Kasumi-1 (cell line): Measurements from ENCODE around the gene SDK1.

Experiments
- DNase-seq, 2 experiments: peaks; one replicate each; lab custom pipeline; 2025; lab: John Stamatoyannopoulos, UW

The SDK1 gene

GRCh38 chr7:3787717-3788264, 486.7 kb downstream of the SDK1 start:
- no peak for DNase-seq

DNA sequence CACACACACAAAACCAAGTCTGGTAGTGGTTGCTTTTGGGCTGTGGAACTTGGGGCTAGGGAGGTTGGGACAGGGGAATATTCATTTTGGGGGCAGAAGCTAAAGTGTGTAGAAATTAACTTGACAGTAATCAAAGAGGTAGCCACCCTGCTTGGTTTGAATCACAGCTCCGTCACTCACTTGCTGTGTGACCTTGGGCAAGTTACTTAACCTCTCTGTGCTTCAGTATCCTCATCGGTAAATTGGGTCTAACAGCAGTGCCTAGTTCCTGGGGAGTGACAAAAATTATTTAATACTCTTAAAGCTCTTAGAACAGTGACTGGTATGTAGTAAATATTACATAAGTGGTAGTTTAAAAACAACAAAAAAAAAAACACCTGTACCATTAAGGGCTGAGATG, 489.8 kb downstream of the SDK1 start:
- no peak for DNase-seq

DNA sequence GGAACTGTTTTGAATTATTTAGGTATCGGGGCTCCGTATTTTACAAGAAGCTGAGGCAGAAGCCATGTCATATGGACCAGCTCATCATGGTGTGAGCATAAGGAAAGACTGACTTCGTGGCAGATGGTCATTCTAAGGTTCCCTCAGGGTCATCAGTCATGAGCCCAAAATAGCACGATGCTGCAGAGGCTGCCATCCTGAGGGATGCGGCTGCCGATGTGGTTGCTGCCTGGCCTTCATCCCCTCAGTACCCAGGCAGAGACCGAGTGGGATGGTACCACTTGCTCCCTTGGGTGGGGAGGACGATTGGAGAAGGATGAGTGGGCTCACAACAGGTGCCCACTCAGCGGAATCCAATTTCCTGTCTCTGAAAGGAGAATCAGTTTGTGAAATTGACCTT, 490.3 kb downstream of the SDK1 start:
- DNase-seq: no peak

DNA sequence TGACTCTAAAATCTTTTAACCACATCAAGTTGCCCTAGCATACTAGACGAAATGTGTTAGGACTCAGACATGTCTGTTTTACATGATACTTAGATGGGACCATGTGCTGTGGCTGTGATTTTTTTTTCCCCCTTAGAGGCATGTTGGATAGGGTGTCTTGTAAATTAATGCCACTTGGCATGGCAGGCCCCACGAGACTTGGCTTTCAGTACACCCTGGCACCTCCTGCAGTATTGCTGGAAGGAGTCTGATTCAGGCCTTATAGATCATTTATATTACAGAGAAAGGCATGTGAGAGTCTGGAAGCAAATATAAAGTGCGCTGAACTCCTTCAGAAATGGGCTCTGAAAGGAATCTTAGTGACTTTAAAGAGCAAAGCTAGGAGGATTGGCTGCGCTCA, 494.1 kb downstream of the SDK1 start:
- DNase-seq: no peak

DNA sequence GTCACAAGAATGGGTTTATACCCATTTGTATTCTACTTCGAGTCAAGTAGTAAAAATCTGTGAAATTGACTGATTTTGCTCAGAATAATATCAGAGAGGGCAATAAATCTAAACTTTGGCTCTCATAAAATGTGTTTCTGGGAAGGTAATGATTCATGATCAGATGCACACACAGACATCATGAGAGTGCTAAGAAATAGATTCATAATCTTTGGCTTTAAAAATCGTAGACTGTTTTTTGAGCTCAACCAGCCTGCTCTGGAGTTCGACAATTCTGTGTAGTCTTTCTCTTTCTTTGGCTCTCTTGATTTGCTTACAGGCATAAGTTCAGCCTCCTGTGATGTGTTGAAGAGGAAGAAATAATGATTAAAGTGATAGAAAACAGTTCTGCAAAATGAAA, 494.7 kb downstream of the SDK1 start:
- DNase-seq: no peak

GRCh38 chr7:3805151-3805550, 504.1 kb downstream of the SDK1 start:
- DNase-seq: no peak

DNA sequence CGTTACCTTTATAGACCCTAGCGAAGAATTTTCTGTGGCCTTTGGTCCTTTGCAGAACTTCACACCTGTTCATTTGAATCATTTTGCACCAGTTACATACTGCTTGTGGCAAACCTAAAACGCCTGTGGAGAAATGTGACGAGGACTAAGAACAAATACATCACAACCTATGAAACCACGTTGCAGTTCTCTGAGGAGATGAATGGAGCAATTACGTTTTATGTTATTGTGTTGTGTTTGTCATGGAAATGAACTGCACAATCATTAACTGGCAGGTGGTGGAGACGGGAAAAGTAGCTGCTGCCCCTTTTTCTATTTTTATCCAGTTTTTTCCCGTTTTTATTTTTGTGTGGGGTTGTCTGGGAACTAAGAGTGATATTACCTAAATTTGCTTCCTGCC, 505.5 kb downstream of the SDK1 start:
- DNase-seq: no peak

- DNase-seq: no peak
These were observed 506.8 kb downstream of the SDK1 start for GRCh38 chr7:3807824-3808223.

DNA sequence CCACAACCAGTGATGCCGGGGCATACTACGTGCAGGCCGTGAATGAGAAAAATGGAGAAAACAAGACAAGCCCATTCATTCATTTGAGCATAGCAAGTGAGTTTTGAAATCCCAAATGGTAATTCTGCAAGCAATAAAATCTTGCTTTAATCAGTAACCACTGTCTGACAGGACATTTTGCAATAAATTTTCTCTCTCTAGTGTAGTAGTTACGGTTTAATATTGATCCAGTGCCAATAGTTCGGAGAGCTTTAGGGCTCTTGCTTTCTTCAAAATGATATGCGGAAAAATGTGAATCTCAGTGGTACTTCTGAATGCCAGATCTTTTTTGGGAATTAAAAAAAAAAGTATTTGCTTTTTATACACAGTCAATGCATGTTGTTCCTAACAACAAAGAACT, 520.4 kb downstream of the SDK1 start:
- no peak for DNase-seq

GRCh38 chr7:3825491-3825890, 524.4 kb downstream of the SDK1 start:
- DNase-seq: no peak

DNA sequence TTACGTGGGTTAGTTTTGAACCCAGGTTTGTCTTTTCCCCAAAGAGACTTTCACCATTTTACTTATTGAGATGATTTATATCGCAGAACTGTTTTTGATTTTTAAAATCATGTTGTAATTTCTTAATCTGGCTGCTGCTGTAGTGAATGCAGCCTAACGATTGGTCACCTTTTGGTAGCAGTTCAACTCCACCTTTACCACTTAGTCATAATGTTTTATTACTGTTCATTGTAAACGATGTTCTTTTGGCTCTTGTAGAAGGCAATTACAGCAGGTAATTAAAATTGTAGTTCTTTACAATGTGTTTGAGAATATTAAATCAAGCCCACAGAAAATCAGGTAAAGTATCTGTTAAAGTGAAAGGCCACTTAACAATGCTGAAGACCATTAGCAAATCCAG, 531.1 kb downstream of the SDK1 start:
- DNase-seq: no peak

- DNase-seq: no peak
These were observed 534.1 kb downstream of the SDK1 start for GRCh38 chr7:3835109-3835508.

DNA sequence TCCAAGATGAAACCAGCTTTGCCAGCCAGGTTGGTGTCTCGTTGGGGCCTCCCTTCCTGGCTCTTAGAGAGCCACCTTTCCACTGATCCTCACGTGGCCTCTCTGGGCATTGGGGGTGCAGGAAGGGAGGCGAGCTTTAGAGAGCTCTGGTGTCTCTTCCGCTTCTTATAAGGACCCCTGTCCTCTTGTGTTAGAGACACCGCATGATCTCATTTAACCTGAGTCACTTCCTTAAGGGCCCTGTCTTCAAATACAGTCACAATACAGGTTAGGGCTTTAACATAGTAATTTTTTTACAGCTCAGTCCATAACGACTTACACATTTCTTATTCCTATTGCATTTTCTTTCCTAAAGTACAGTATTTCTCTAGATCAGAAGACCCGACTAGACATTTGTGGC, 535.8 kb downstream of the SDK1 start:
- no peak for DNase-seq

DNA sequence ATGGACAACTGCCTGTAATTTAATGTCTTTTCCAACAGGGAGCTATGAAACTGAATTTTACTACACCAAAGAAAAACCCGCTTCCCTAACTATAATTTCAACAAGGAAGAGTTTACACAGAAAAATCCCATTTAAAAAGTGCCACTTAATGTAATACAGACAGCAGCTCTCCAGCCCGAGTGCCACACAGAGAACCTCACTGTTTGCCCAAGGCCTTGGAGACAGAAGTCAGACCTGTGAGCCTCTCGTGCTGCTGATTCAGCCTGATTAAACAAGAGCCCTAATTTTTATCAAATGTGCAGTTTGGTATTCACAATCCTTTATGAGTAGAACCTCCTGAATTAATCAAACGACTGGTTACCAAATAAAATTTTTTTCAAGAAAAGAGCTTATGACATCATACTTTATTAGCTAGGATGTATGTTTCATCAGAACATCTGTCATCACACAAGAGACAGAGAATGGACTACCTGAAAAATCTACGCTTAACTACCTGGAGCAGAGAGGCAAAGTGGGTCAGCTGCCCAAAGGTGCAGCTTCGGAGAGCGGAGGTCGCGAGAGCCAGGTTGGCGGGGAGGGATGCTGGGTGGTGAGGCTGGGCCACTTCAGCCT, 543.6 kb downstream of the SDK1 start:
- DNase-seq: no peak

GRCh38 chr7:3846738-3847137, 545.7 kb downstream of the SDK1 start:
- no peak for DNase-seq

- DNase-seq: no peak
These were observed 546.3 kb downstream of the SDK1 start for GRCh38 chr7:3847336-3847735.

DNA sequence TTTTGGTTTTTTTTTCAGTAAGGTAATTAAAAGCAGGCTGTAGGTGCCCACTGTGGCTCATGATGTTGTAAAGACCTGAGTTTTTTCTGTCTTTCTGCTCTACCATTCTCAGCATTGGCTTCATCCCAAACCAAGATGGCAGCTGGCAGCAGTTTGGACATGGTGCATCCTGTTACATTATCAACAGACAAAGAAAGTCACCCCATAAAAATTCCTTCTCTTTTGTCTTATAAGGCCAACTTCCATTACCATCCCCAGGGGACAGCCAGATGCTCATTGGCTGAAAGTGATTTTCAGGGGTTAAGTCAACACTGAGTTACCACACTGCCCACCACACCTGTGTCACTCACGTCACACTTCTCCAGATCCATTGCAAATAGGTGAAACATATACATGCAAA, 558.4 kb downstream of the SDK1 start:
- no peak for DNase-seq

GRCh38 chr7:3860932-3861331, 559.9 kb downstream of the SDK1 start:
- DNase-seq: no peak

- no peak for DNase-seq
These were observed 560.3 kb downstream of the SDK1 start for GRCh38 chr7:3861386-3861785.

DNA sequence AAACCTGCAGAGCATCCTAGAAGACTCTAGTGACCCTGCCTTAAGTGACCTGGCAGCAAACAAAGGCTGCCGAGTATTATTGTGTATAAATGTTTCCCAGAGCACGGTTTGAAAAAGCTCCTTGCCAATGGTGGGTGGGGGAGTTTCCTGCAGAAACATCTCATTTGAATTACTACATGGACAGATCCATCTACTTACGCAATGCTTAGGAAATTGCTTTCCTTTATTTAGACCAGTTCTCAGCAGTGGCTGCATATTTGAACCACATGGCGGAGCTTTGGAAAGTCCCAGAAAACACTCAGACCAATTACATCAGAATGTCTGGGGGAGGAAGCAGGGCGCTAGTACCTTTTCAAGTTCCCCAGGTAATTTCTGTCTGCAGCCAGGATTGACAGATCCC, 560.9 kb downstream of the SDK1 start:
- no peak for DNase-seq

GRCh38 chr7:3862774-3863173, 561.7 kb downstream of the SDK1 start:
- DNase-seq: no peak

GRCh38 chr7:3866277-3866676, 565.2 kb downstream of the SDK1 start:
- no peak for DNase-seq

- DNase-seq: no peak
These were observed 566.8 kb downstream of the SDK1 start for GRCh38 chr7:3867863-3868262.

DNA sequence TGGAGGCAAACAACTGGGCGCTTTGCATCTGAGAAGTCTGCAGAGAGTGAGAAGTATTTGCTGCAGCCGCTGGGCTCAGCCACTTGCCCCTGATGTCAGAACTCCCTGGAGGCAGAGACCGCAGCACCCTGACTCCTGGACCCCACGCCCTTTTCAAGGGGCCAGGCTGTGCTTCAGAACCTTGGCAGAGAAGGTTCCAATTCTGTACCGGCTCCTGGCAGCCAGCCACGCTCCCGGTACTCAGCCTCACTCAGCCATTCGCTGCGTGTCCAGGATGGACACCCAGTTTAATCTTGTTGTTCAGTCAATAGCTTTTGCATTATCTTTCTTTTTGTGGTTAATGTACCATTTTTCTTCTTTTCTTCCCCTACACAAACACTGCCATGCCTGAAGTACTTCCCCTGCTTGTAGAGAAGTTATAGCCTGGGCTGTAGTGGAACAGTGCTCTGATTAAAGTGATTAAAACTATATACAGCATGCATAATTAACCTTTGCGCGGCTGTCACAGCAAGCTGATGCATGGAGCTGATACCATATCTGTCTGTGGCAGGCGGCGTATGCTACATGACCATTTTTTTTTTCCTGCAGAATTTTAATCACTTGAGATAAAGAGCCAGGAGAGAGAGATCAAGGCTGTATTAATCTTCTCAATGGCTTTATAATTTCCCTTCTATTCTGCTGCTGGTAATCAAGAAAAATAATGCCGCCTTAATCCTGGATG, 578.5 kb downstream of the SDK1 start:
- DNase-seq: no peak
